Esophagus muscularis mucosa (tissue), 4 donors: ENCODE measurements around the gene MAP2. TPM values are rescaled to one million over a fixed set of nuclear protein-coding genes. Genes with fewer than 3 reads are reported as not detected.

Source experiments
- DNase-seq: peaks from one replicate; pipeline ENCODE4 v3.0.0-alpha.2; 2017; ENCODE audit errors: extremely low spot score
- H3K27ac ChIP-seq, 4 donors: fragments of 200-600 bp; sonication (generic); replicated peaks in 1 of 4; 1 replicate in 3 of 4; 2 replicates in 1 of 4; pipeline ENCODE4 v1.5.1; 2016 to 2019; ENCODE audit warnings: mild to moderate bottlenecking in 1 of 4
- H3K27me3 ChIP-seq, 4 donors: fragments of 200-600 bp; sonication (generic); one replicate each; pipeline versions ENCODE4 v1.5.1 to v1.6.0; 2016 to 2019
- H3K36me3 ChIP-seq, 4 donors: fragments of 200-600 bp; sonication (generic); one replicate each; pipeline ENCODE4 v1.5.1; 2016 to 2019
- H3K4me1 ChIP-seq, 4 donors: fragments of 200-600 bp; sonication (generic); one replicate each; pipeline ENCODE4 v1.5.1; 2016 to 2019
- H3K4me3 ChIP-seq, 4 donors: fragments of 200-600 bp; sonication (generic); 1 replicate in 2 of 4; 2 replicates in 2 of 4; pipeline ENCODE4 v1.5.1; 2016 to 2019; ENCODE audit warnings: mild to moderate bottlenecking in 4 of 4, moderate library complexity in 1 of 4
- H3K9me3 ChIP-seq, 4 donors: fragments of 200-600 bp; sonication (generic); 1 replicate in 3 of 4; 2 replicates in 1 of 4; pipeline ENCODE4 v1.5.1; 2016 to 2019
- EP300 ChIP-seq: sonication (generic); formaldehyde crosslinking; IDR thresholded peaks from one replicate; pipeline ENCODE4 v1.6.1; 2017; ENCODE audit warnings: antibody characterized with exemption
- POLR2A ChIP-seq: fragments of 450-650 bp; IDR thresholded peaks from one replicate; pipeline ENCODE4 v1.6.1; 2017; ENCODE audit warnings: antibody characterized with exemption, moderate library complexity, mild to moderate bottlenecking, low read depth
- POLR2AphosphoS5 ChIP-seq, 2 donors: sonication (generic); formaldehyde crosslinking; IDR thresholded peaks; one replicate each; pipeline ENCODE4 v1.6.1; 2017; ENCODE audit warnings: antibody characterized with exemption in 2 of 2
- WGBS: methylation state at CpG from one replicate; pipeline ENCODE4 v1.1.5; 2018; 5-methylcytosine and 5-hydroxymethylcytosine counted together
- intact Hi-C: fragments of 100-400 bp; cut with DNase I; formaldehyde crosslinking; loops from one replicate; pipeline ENCODE4 v1.15.1; 2023
- total RNA-seq, 4 donors: library from RNA; depleted of rRNA; stranded (reverse); fragments of >200 nt; gene quantifications; one replicate each; pipeline versions ENCODE4 v1.1.0 to v1.2.1, GENCODE V29; 2016
- TF ChIP-seq, protein P1 (sequence below), 3 experiments: fragments of 200-600 bp in 2 of 3; fragments of 450-650 bp in 1 of 3; sonication (generic) in 2 of 3; IDR thresholded peaks; one replicate each; pipeline ENCODE4 v1.5.1; 2017 to 2019; ENCODE audit warnings: antibody characterized with exemption in 3 of 3, mild to moderate bottlenecking in 2 of 3, moderate library complexity in 1 of 3

MAP2 gene
- total RNA-seq, 4 donors from 2014 or later: 11.1 to 62.6 (median 47.0) TPM

DNA sequence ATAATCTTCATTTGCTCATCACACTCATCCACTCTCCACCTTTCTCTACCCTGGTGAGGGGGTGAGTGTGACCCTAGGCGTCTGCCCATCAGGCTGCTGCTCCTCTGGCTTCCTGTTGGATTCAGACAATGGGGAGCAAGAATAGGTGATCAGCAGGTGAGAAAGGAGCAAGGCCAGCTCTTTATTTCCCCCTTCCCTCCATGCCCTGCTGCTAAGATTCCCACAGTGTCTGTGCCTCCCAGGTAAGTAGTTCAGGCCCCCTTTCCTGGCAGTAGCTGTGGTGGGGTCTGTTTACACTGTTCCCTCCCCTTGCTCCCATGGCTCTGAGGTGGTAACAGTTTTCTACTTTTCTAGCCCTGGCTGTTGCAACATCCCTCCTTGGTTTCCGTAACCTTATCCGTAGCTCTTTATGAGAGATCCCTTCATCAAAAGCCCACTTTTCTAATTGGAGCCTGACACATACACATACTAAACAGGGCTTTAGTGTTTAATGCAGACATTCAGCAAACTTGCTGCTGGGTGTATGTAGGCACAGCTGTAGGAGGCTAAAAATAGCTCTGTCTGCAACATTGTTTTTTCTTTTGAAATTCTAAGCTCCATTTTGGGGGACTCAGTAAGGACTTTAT, 27.5 kb downstream of the MAP2 start:
- DNase-seq: no peak
- Histone ChIP-seq H3K9me3 (no peaks in the 10 kb centered on the region), H3K4me3 (no peak overlapping the region), H3K4me1 (no peaks in the 10 kb centered on the region), H3K36me3 (no peaks in the 10 kb centered on the region), H3K27me3 (no peaks in the 10 kb centered on the region), H3K27ac (no peak overlapping the region)
- TF ChIP-seq POLR2AphosphoS5 (IDR thresholded peaks at IDR 0.05) (no peak), EP300 (no peak), POLR2A (no peak)
- TF ChIP-seq, protein P1, sequence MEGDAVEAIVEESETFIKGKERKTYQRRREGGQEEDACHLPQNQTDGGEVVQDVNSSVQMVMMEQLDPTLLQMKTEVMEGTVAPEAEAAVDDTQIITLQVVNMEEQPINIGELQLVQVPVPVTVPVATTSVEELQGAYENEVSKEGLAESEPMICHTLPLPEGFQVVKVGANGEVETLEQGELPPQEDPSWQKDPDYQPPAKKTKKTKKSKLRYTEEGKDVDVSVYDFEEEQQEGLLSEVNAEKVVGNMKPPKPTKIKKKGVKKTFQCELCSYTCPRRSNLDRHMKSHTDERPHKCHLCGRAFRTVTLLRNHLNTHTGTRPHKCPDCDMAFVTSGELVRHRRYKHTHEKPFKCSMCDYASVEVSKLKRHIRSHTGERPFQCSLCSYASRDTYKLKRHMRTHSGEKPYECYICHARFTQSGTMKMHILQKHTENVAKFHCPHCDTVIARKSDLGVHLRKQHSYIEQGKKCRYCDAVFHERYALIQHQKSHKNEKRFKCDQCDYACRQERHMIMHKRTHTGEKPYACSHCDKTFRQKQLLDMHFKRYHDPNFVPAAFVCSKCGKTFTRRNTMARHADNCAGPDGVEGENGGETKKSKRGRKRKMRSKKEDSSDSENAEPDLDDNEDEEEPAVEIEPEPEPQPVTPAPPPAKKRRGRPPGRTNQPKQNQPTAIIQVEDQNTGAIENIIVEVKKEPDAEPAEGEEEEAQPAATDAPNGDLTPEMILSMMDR (IDR thresholded peaks at IDR 0.05): no peak
- 77% methylated on average over 3 of the region's 3 CpGs for WGBS
- intact Hi-C loops: no loop called here

- Histone ChIP-seq H3K4me3 (no peak overlapping the region), H3K36me3 (no peaks in the 10 kb centered on the region), H3K27me3 (no peaks in the 10 kb centered on the region), H3K27ac (no peak overlapping the region), H3K9me3 (no peaks in the 10 kb centered on the region), H3K4me1 (no peaks in the 10 kb centered on the region)
- TF ChIP-seq POLR2AphosphoS5 (IDR thresholded peaks at IDR 0.05) (no peak), EP300 (no peak), POLR2A (no peak)
- TF ChIP-seq, protein P1 (IDR thresholded peaks at IDR 0.05): no peak
- intact Hi-C loops: no loop called here
- no peak for DNase-seq
These were observed 32.6 kb downstream of the MAP2 start for GRCh38 chr2:209456489-209456888.

GRCh38 chr2:209458008-209458979, 34.4 kb downstream of the MAP2 start:
- Histone ChIP-seq H3K4me3 (no peak overlapping the region), H3K27ac (no peak overlapping the region), H3K36me3 (no peaks in the 10 kb centered on the region), H3K4me1 (no peaks in the 10 kb centered on the region), H3K27me3 (no peaks in the 10 kb centered on the region), H3K9me3 (no peaks in the 10 kb centered on the region)
- TF ChIP-seq POLR2A: no peak
- no peak for TF ChIP-seq POLR2AphosphoS5 (IDR thresholded peaks at IDR 0.05)
- TF ChIP-seq, protein P1 (IDR thresholded peaks at IDR 0.05): no peak
- no peak for TF ChIP-seq EP300
- 73% methylated on average over 3 of the region's 3 CpGs for WGBS
- no peak for DNase-seq
- intact Hi-C loops: no loop called here

DNA sequence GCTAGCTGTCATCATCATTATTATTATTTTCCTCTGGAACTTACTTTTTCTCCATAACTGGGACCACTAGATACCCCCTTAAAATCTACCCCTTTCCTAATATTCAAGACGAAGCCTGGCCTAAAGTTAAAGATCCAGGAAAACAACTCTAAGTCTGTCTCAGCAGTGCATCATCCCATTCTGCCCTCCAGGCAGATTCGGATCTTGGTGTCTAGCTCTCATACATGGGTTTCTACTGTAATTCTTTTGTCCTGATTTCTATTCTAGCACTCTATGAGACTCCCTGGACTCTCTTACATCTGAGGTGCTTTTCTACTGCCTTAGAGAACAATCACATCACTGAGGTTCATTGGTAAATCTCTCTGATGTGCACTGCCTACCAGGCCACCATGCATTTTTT, 35.5 kb downstream of the MAP2 start:
- H3K9me3 ChIP-seq: no peaks in the 10 kb centered on the region
- no peak overlapping the region for H3K4me3 ChIP-seq
- intact Hi-C loops: no loop called here
- WGBS: 94% methylated on average over 2 of the region's 2 CpGs
- H3K36me3 ChIP-seq: no peaks in the 10 kb centered on the region
- no peaks in the 10 kb centered on the region for H3K4me1 ChIP-seq
- TF ChIP-seq POLR2A (no peak), POLR2AphosphoS5 (IDR thresholded peaks at IDR 0.05) (no peak), EP300 (no peak)
- TF ChIP-seq, protein P1 (IDR thresholded peaks at IDR 0.05): no peak
- H3K27ac ChIP-seq: no peak overlapping the region
- DNase-seq: no peak
- H3K27me3 ChIP-seq: no peaks in the 10 kb centered on the region
